OCI-LY7 (cell line): ENCODE results near the gene ACOXL. TPM values are rescaled to one million over a fixed set of nuclear protein-coding genes. Genes with fewer than 3 reads are reported as not detected.

ENCODE experiments used
- BruUV-seq: library from RNA; stranded (reverse); fragments of 400-500 nt; replicated peaks from 2 replicates; lab custom pipeline; 2021; lab: Mats Ljungman, UMichigan
- CTCF ChIA-PET: fragments of 300-600 bp; sonication (Branson Sonifier 250); formaldehyde crosslinking; loops from one replicate; lab custom pipeline; 2022; ENCODE audit warnings: antibody characterized with exemption; ENCODE audit not compliant: unreplicated experiment; lab: Charles Lee
- POLR2A ChIA-PET: fragments of 300-600 bp; sonication (Branson Sonifier 250); formaldehyde crosslinking; loops from one replicate; lab custom pipeline; 2022; ENCODE audit warnings: antibody characterized with exemption; lab: Charles Lee
- DNase-seq: peaks from one replicate; pipeline ENCODE4 v3.0.0-alpha.2; 2015; ENCODE audit warnings: low spot score
- H2AFZ ChIP-seq: fragments of 200-600 bp; sonication (generic), shearing (Covaris generic); 2 replicates; pipeline ENCODE4 v1.6.1; 2014; ENCODE audit warnings: mild to moderate bottlenecking, antibody characterized with exemption, low read length, moderate library complexity
- H3K27ac ChIP-seq: fragments of 200-600 bp; sonication (generic); 2 replicates; pipeline ENCODE4 v1.5.1; 2014; ENCODE audit warnings: mixed run types, low read depth, mild to moderate bottlenecking, moderate library complexity, low read length, inconsistent platforms; ENCODE audit not compliant: poor library complexity, severe bottlenecking
- H3K36me3 ChIP-seq: fragments of 200-600 bp; sonication (generic); 2 replicates; pipeline ENCODE4 v1.6.1; 2014; ENCODE audit warnings: mild to moderate bottlenecking, antibody characterized with exemption, low read length, moderate library complexity, mixed read lengths; ENCODE audit not compliant: insufficient read depth
- H3K4me1 ChIP-seq: fragments of 200-600 bp; sonication (generic); 2 replicates; pipeline ENCODE4 v1.5.1; 2014; ENCODE audit warnings: mild to moderate bottlenecking, low read length; ENCODE audit not compliant: insufficient read depth, poor library complexity, severe bottlenecking
- H3K4me2 ChIP-seq: fragments of 200-600 bp; sonication (generic); 2 replicates; pipeline ENCODE4 v1.6.1; 2014; ENCODE audit warnings: mild to moderate bottlenecking, low read length
- H3K4me3 ChIP-seq: fragments of 200-600 bp; sonication (generic); 2 replicates; pipeline ENCODE4 v1.5.1; 2014; ENCODE audit warnings: mild to moderate bottlenecking, low read depth, low read length; ENCODE audit not compliant: poor library complexity, severe bottlenecking
- H3K79me2 ChIP-seq: fragments of 200-600 bp; sonication (generic); 2 replicates; pipeline ENCODE4 v1.6.1; 2016; ENCODE audit warnings: low read depth, mild to moderate bottlenecking, low read length, moderate library complexity, mixed read lengths; ENCODE audit not compliant: insufficient read depth
- H3K9me2 ChIP-seq: fragments of 200-600 bp; sonication (generic); 2 replicates; pipeline ENCODE4 v1.6.1; 2016; ENCODE audit warnings: mild to moderate bottlenecking, low read length, mixed read lengths; ENCODE audit not compliant: insufficient read depth
- H3K9me3 ChIP-seq: fragments of 200-600 bp; sonication (generic); 2 replicates; pipeline ENCODE4 v1.6.1; 2014; ENCODE audit warnings: mild to moderate bottlenecking, mixed run types, low read length, mixed read lengths
- H4K20me1 ChIP-seq: fragments of 200-600 bp; sonication (generic); 2 replicates; pipeline ENCODE4 v1.6.1; 2014; ENCODE audit warnings: mild to moderate bottlenecking, antibody characterized with exemption, low read length, moderate library complexity, mixed read lengths; ENCODE audit not compliant: insufficient read depth
- CTCF ChIP-seq: fragments of 200-600 bp; sonication (generic); conservative IDR thresholded peaks from 2 replicates; pipeline ENCODE4 v1.5.1; 2014; ENCODE audit warnings: mild to moderate bottlenecking, antibody characterized with exemption, low read length, moderate library complexity, mixed read lengths
- EZH2phosphoT487 ChIP-seq: fragments of 200-600 bp; sonication (generic); IDR thresholded peaks from 2 replicates; pipeline ENCODE4 v1.6.1; 2018; ENCODE audit warnings: low read depth, borderline replicate concordance, mild to moderate bottlenecking, mixed run types, antibody characterized with exemption, low read length, moderate library complexity, mixed read lengths
- intact Hi-C: fragments of 100-400 bp; cut with micrococcal nuclease; formaldehyde crosslinking; loops from one replicate; pipeline ENCODE4 v1.10.0; 2022; ENCODE audit not compliant: unreplicated experiment
- total RNA-seq, 2 experiments: library from RNA; depleted of rRNA in 1 of 2; stranded (reverse); fragments of >200 nt in 1 of 2; shearing (Covaris generic) in 1 of 2; gene quantifications; 2 replicates each; pipeline ENCODE4 v1.2.3, GENCODE V29; 2014 to 2022

ACOXL gene
- total RNA-seq, 2 experiments from 2014 or later: 1.4 TPM; not detected in 1

GRCh38 chr2:110943070-110943634 is 210.8 kb downstream of the ACOXL start:
- no peak for TF ChIP-seq EZH2phosphoT487
- no peak for TF ChIP-seq CTCF
- intact Hi-C loops: no loop called here
- no peak for DNase-seq
- Histone ChIP-seq H3K9me2 (no peaks in the 10 kb centered on the region), H3K9me3 (no peaks in the 10 kb centered on the region), H3K4me3 (no peak overlapping the region), H3K79me2 (no peaks in the 10 kb centered on the region), H4K20me1 (no peaks in the 10 kb centered on the region), H3K4me2 (no peak overlapping the region), H3K4me1 (no peaks in the 10 kb centered on the region), H3K27ac (no peak overlapping the region), H2AFZ (no peak overlapping the region), H3K36me3 (no peaks in the 10 kb centered on the region)
- no TSS peak for BruUV-seq
- ChIA-PET CTCF (no interaction called here), POLR2A (interaction anchor here (1.3 kb wide), 1 partner anchor 58 kb away, joined by 4 read pairs; no protein-coding TSS in a partner anchor)

GRCh38 chr2:110946902-110947301 is 214.5 kb downstream of the ACOXL start:
- H3K79me2 ChIP-seq: no peaks in the 10 kb centered on the region
- no peak for DNase-seq
- no peak overlapping the region for H3K4me2 ChIP-seq
- H3K9me3 ChIP-seq: no peaks in the 10 kb centered on the region
- no peaks in the 10 kb centered on the region for H4K20me1 ChIP-seq
- ChIA-PET CTCF (no interaction called here), POLR2A (no interaction called here)
- H3K9me2 ChIP-seq: no peaks in the 10 kb centered on the region
- H2AFZ ChIP-seq: no peak overlapping the region
- H3K36me3 ChIP-seq: no peaks in the 10 kb centered on the region
- no peak overlapping the region for H3K27ac ChIP-seq
- no peaks in the 10 kb centered on the region for H3K4me1 ChIP-seq
- H3K4me3 ChIP-seq: no peak overlapping the region
- TF ChIP-seq EZH2phosphoT487: no peak
- no peak for TF ChIP-seq CTCF
- no TSS peak for BruUV-seq
- intact Hi-C loops: no loop called here

- Histone ChIP-seq H3K9me2 (no peaks in the 10 kb centered on the region), H3K36me3 (no peaks in the 10 kb centered on the region), H3K79me2 (no peaks in the 10 kb centered on the region), H3K4me1 (no peaks in the 10 kb centered on the region), H3K9me3 (no peaks in the 10 kb centered on the region), H3K4me3 (no peak overlapping the region), H3K27ac (no peak overlapping the region), H2AFZ (no peak overlapping the region), H3K4me2 (no peak overlapping the region), H4K20me1 (no peaks in the 10 kb centered on the region)
- intact Hi-C loops: no loop called here
- POLR2A ChIA-PET: interaction anchor here (0.5 kb wide), 1 partner anchor 11 kb away, joined by 3 read pairs; no protein-coding TSS in a partner anchor
- CTCF ChIA-PET: no interaction called here
- TF ChIP-seq EZH2phosphoT487: no peak
- no peak for TF ChIP-seq CTCF
- no TSS peak for BruUV-seq
- no peak for DNase-seq
Measured at GRCh38 chr2:110948027-110948674, 215.8 kb downstream of the ACOXL start.
